Tibial artery (tissue), 4 donors: ENCODE results near the gene TIGAR.

Experiments
- DNase-seq, 2 donors: peaks; one replicate each; pipeline ENCODE4 v3.0.0-alpha.2; 2019
- H3K27ac ChIP-seq, 2 donors: fragments of 200-600 bp; sonication (generic) in 1 of 2; 1 replicate in 1 of 2; 2 replicates in 1 of 2; pipeline ENCODE4 v1.5.1; 2018 to 2019; ENCODE audit warnings: mild to moderate bottlenecking in 1 of 2
- H3K27me3 ChIP-seq, 2 donors: fragments of 200-600 bp; sonication (generic) in 1 of 2; one replicate each; pipeline versions ENCODE4 v1.5.1 to v1.6.0; 2016 to 2019
- H3K36me3 ChIP-seq, 3 donors: fragments of 200-600 bp; sonication (generic) in 2 of 3; one replicate each; pipeline ENCODE4 v1.5.1; 2016 to 2019; ENCODE audit warnings: mild to moderate bottlenecking in 2 of 3
- H3K4me1 ChIP-seq, 4 donors: fragments of 200-600 bp; sonication (generic) in 2 of 4; 1 replicate in 3 of 4; 2 replicates in 1 of 4; pipeline ENCODE4 v1.5.1; 2016 to 2019
- H3K4me3 ChIP-seq, 2 donors: fragments of 200-600 bp; sonication (generic) in 1 of 2; 1 replicate in 1 of 2; 2 replicates in 1 of 2; pipeline ENCODE4 v1.5.1; 2018 to 2019; ENCODE audit warnings: mild to moderate bottlenecking in 2 of 2
- H3K9me3 ChIP-seq, 3 donors: fragments of 200-600 bp; sonication (generic) in 1 of 3; one replicate each; pipeline ENCODE4 v1.5.1; 2016 to 2019
- intact Hi-C: fragments of 100-400 bp; cut with DNase I; formaldehyde crosslinking; loops from one replicate; pipeline ENCODE4 v1.15.0; 2023; ENCODE audit warnings: low total_unique reads
- TF ChIP-seq, protein P1 (sequence below), 2 experiments: fragments of 200-600 bp in 1 of 2; fragments of 450-650 bp in 1 of 2; IDR thresholded peaks; one replicate each; pipeline ENCODE4 v1.5.1; 2017 to 2019; ENCODE audit warnings: antibody characterized with exemption in 2 of 2, mild to moderate bottlenecking in 1 of 2, moderate library complexity in 1 of 2

TIGAR gene

DNA sequence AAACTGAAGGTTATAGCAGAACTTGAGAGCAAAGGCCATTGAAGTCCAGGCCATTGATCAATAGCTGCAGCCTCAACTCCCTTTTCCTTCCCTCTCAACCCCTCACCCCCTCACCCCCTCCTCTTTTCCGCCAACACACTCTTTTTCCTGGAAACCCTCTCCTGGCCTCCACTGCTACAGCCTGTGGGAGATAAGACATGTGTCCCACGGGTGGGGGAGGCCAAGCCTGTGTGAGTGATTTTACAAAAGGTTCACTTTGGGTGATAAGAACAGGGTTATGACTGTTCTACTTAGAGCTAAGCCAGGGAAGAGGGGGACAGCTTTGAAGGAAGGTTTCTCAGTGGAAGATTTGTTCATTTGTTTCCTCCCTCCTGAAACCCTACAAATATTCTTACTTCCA, 67.6 kb downstream of the TIGAR start:
- intact Hi-C loops: no loop called here
- Histone ChIP-seq H3K36me3 (no peaks in the 10 kb centered on the region), H3K4me1 (no peaks in the 10 kb centered on the region), H3K27me3 (peaks cover 0 to 16% of the 10 kb centered on the region in 2 donors), H3K27ac (no peak overlapping the region), H3K9me3 (no peaks in the 10 kb centered on the region), H3K4me3 (no peak overlapping the region)
- TF ChIP-seq, protein P1, sequence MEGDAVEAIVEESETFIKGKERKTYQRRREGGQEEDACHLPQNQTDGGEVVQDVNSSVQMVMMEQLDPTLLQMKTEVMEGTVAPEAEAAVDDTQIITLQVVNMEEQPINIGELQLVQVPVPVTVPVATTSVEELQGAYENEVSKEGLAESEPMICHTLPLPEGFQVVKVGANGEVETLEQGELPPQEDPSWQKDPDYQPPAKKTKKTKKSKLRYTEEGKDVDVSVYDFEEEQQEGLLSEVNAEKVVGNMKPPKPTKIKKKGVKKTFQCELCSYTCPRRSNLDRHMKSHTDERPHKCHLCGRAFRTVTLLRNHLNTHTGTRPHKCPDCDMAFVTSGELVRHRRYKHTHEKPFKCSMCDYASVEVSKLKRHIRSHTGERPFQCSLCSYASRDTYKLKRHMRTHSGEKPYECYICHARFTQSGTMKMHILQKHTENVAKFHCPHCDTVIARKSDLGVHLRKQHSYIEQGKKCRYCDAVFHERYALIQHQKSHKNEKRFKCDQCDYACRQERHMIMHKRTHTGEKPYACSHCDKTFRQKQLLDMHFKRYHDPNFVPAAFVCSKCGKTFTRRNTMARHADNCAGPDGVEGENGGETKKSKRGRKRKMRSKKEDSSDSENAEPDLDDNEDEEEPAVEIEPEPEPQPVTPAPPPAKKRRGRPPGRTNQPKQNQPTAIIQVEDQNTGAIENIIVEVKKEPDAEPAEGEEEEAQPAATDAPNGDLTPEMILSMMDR (IDR thresholded peaks at IDR 0.05): no peak
- no peak for DNase-seq

DNA sequence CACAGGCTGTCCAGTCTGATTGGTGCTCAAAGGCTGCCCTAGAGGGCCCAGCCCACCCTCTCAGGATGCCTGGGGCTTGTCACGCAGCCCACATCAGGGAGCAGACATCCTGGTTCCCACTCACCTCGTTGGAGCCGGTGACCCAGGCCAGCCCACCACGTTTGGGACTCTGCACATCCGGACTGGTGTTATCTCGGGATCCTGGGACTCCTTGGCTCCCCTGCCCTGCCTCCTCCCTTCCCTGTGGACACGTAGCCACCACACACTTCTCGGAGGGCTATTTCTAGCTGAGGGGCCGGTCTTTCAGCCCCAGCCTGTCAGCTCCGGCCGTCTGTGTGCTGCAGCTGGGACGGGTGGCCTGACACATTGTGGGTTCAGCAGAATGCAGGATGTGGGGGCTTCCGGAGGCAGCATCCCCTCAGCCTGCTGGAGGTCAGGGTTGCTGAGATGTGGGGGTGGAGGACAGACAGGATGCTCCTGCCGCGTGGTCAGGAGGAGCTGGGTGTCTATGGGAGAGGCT, 71.3 kb downstream of the TIGAR start:
- Histone ChIP-seq H3K4me1 (no peaks in the 10 kb centered on the region), H3K36me3 (no peaks in the 10 kb centered on the region), H3K27me3 (peaks cover 0 to 16% of the 10 kb centered on the region in 2 donors), H3K4me3 (no peak overlapping the region), H3K9me3 (no peaks in the 10 kb centered on the region), H3K27ac (no peak overlapping the region)
- DNase-seq: no peak
- intact Hi-C loops: no loop called here
- TF ChIP-seq, protein P1 (IDR thresholded peaks at IDR 0.05): no peak

DNA sequence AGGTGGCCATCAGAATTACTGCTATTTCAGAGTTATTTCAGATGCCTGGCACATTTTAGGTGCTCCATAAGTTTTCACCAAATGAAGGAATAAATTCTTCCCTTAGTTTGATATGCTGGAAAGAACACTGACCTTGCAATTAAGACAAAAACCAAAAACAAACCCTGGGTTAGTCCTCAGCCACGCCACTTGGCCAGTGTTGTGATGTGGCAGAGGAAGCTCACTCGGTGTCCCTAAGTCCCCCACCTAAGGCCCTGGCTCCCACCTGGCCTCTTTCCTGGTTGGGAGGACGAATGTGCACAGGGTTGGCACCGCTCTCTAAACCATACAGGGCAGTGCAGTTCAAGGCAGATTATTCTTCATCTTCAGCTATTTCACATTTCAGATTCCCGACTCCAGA, 72.2 kb downstream of the TIGAR start:
- TF ChIP-seq, protein P1 (IDR thresholded peaks at IDR 0.05): no peak
- no peak for DNase-seq
- Histone ChIP-seq H3K4me3 (no peak overlapping the region), H3K27ac (no peak overlapping the region), H3K27me3 (peaks cover 0 to 16% of the 10 kb centered on the region in 2 donors), H3K9me3 (no peaks in the 10 kb centered on the region), H3K4me1 (no peaks in the 10 kb centered on the region), H3K36me3 (no peaks in the 10 kb centered on the region)
- intact Hi-C loops: no loop called here

DNA sequence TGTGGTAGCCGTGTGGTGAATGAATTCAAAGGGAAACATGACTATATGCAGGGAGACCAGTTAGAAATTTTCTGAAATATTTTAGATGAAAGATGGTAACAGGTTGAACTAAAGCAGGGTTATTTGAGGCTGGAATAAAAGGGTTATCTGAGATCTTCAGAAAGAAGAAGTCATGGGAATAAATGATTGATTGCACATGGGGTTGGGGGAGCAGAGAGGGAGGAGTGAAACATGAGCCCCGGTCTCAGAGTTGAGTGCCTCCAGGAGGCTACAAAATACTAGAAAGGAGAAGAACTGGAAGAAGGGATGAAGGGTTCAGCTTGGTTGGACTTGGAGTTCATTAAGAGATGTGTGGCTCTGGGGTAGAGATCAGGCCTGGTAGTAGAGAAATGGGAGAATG, 74.8 kb downstream of the TIGAR start:
- TF ChIP-seq, protein P1 (IDR thresholded peaks at IDR 0.05): no peak
- no peak for DNase-seq
- H3K4me3 ChIP-seq: no peak overlapping the region
- no peaks in the 10 kb centered on the region for H3K9me3 ChIP-seq
- H3K4me1 ChIP-seq: no peaks in the 10 kb centered on the region
- H3K36me3 ChIP-seq: no peaks in the 10 kb centered on the region
- peaks cover 0 to 16% of the 10 kb centered on the region in 2 donors for H3K27me3 ChIP-seq
- no peak overlapping the region for H3K27ac ChIP-seq
- intact Hi-C loops: no loop called here

DNA sequence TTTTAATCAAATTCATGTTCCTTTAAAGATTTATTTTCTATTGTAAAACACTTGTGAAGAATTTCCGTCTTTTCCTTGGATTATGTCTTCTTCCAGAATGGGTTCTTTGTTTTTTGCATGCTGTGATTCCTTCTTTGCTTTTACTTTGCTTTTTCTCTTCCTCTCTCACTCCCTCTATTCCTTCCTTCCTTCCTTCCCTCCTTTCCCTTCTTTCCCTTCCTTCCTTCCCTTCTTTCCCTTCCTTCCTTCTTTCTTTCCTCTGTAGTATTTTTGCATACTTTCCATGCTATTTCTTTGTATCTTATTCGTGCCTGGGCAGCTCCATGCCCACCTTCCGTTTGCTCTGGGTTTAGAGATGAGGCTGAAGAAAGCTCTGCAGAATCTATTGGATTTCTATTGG, 80.1 kb downstream of the TIGAR start:
- Histone ChIP-seq H3K36me3 (no peaks in the 10 kb centered on the region), H3K4me3 (no peak overlapping the region), H3K4me1 (no peaks in the 10 kb centered on the region), H3K9me3 (no peaks in the 10 kb centered on the region), H3K27me3 (no peaks in the 10 kb centered on the region), H3K27ac (no peak overlapping the region)
- TF ChIP-seq, protein P1 (IDR thresholded peaks at IDR 0.05): no peak
- DNase-seq: no peak
- intact Hi-C loops: no loop called here

DNA sequence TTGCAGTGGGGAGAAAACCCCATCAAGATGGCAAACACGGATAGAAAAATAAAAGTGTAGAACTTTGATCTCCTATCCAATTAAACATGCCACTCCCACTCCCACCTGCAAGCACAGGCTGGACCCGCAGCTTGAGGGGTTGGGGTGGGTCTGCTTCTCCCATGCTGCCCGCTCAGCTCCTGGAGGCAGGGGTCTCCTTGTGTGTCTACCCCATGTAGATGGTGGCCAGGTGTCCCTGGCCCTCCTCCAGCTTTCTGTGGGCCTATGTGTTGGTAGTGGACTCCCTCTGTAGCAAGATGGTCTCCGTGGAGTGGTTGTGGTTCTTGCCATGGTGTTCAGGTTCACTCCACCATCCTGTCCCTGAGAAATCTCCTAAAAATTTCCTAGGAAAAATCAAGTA, 82.0 kb downstream of the TIGAR start:
- no peak for DNase-seq
- H3K27me3 ChIP-seq: no peaks in the 10 kb centered on the region
- intact Hi-C loops: no loop called here
- H3K4me1 ChIP-seq: no peaks in the 10 kb centered on the region
- no peaks in the 10 kb centered on the region for H3K9me3 ChIP-seq
- H3K36me3 ChIP-seq: no peaks in the 10 kb centered on the region
- no peak overlapping the region for H3K27ac ChIP-seq
- TF ChIP-seq, protein P1 (IDR thresholded peaks at IDR 0.05): no peak
- H3K4me3 ChIP-seq: no peak overlapping the region
